ENCODE results near the gene TPCN2.
"Not testable (repeated sequence)": the region's sequence is repeated elsewhere in the genome, so short reads cannot be mapped to it uniquely, and the experiment has no call there.

Gene TPCN2

GRCh38 chr11:69131121-69131566 is 82.4 kb downstream of the TPCN2 start:
- DNase-seq = no peak

DNA sequence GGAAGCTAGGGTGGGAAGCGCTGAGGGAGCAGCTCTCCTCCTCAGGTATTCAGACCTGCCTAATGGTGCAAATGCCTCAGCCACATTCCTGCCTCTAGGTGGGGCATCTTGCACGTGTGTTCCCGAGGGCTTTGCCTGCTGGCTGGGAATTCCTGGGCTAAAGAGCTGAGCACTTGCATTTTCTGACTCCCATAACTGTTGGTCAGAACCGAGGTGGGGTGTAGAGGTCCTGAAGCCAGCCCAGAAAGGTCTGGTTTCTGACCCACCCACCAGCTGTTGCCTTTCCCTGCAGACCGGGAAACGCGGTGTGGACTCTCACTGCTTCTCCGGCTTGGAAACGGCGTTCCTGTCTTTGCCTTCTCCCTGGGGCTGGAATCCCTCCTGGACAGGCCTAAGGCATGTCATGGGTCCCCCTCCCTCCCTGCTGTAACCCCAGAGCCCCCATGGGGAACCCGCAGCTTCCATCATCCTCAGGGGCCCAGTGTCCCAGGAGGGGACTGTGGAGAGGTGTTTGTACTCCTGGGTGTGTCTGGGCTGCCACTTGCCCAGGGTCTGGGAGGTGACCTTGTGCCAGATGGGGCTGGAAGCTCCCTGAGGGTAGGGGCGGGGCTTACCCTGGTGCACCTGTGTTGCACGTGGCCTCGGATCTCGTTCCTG is 83.0 kb downstream of the TPCN2 start:
- no peak for DNase-seq

GRCh38 chr11:69132301-69132670 is 83.6 kb downstream of the TPCN2 start:
- no peak for DNase-seq

DNA sequence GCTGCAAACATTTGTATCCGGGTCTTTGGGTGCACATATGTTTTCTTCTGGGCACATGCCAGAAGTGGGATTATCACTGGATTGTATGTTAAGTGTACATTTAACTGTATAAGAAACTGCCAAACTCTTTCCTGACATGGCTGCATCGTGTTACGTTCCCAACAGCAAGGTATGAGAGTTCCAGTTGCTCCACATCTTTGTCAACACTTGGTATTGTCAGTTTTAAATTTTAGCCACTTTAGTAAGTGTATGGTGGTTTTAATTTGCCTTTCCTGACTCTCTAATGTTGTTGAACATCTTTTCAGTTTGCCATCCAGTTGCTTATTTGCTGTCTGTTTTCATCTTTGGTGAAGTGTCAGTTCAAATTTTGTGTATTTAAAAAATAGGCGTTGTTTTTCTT is 84.5 kb downstream of the TPCN2 start:
- no peak for DNase-seq

GRCh38 chr11:69134182-69134581 is 85.5 kb downstream of the TPCN2 start:
- DNase-seq = not testable (repeated sequence)

- no peak for DNase-seq
Observed at GRCh38 chr11:69134957-69135356, 86.2 kb downstream of the TPCN2 start.

GRCh38 chr11:69135420-69136363 is 87.0 kb downstream of the TPCN2 start:
- no peak for DNase-seq

- no peak for DNase-seq
Observed at GRCh38 chr11:69136471-69136870, 87.7 kb downstream of the TPCN2 start.

DNA sequence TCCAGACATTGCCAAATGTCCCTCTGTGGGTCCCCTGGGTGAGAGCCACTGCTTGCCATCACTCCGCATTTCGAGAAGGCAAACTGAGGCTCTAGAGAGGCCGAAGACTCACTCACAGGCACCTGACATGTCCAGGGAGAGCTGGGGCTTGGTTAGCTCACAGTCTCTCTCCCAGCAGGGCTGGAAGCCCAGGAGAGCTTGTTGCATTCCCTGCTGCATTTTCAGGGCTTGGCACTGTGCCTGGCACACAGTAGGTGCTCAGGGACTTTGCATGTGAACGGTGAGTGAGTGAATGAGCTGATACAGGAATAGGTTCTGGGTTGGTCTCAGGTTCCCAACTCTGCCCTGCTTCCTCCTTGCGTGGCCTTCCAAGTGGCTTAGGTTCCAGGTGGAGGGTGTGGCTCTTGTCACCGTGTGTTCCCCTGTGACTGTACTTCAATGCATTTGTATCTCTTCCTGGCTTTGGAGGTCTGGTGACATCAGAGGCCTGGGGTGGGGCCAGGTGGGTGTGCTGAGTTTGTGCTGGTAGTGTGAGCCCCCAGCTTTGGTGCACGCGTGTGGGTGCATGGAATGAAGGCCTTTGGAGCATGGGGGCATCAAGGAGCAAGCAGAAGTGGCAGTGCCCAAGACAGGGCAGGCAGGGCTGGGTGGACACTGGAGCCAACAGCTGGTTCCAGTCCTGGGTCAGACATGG is 88.6 kb downstream of the TPCN2 start:
- no peak for DNase-seq

- no peak for DNase-seq
Observed at GRCh38 chr11:69138265-69138664, 89.5 kb downstream of the TPCN2 start.

DNA sequence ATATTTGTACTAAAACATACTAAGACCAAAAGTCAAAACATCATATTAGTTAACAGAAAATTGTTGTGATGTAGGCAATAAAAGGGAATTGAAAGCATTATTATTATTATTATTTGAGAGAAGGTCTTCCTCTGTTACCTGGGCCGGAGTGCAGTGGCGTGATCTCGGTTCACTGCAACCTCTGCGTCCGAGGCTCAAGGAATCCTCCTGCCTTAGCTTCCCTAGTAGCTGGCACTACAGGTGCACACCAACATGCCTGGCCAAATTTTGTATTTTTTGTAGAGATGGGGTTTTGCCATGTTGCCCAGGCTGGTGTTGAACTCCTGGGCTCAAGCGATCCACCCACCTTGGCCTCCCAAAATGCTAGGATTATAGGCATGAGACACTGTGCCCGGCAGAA is 91.4 kb downstream of the TPCN2 start:
- DNase-seq = not testable (repeated sequence)

DNA sequence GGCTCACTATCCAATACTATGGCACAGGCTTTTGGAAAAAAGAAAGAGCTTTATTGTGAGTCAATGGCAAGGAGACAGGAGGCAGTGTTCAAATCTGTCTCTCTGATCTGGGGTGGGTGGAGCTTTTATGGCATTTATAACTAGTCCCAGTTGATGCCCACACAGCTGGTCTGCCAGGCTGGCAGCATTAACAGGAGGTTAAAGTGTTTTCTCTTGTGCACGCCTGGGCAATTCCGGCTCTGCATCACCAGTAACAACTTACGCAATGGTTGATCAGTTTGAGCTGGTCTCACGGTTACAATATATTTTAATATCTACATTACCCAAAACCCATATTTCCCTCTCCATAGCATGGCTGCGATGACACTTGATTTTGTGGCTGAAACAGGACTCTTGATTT is 91.9 kb downstream of the TPCN2 start:
- no peak for DNase-seq

GRCh38 chr11:69141742-69142141 is 93.0 kb downstream of the TPCN2 start:
- DNase-seq = no peak

- no peak for DNase-seq
Observed at GRCh38 chr11:69142895-69143294, 94.2 kb downstream of the TPCN2 start.

GRCh38 chr11:69144316-69145049 is 95.8 kb downstream of the TPCN2 start:
- no peak for DNase-seq

- DNase-seq = no peak
Observed at GRCh38 chr11:69145050-69145380, 96.3 kb downstream of the TPCN2 start.

DNA sequence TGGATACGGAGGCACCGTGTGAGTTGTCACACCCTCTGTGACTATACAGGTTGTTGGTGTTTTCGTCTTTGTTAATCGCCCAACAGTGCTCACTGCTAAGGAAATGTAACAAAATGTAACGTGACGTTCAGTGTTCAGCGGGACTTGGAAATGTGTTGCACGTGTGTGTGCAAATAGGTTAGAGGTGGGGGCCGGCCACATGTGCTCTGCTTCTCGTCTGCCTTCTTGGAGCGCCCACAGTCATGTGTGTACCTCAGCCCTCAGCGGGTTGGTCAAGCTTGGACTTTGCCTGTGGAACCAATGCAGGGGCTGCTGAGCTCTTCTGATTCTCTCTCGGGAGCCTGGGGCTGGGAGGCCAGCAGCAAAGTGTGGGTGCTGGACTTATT is 99.6 kb downstream of the TPCN2 start:
- DNase-seq = no peak

DNA sequence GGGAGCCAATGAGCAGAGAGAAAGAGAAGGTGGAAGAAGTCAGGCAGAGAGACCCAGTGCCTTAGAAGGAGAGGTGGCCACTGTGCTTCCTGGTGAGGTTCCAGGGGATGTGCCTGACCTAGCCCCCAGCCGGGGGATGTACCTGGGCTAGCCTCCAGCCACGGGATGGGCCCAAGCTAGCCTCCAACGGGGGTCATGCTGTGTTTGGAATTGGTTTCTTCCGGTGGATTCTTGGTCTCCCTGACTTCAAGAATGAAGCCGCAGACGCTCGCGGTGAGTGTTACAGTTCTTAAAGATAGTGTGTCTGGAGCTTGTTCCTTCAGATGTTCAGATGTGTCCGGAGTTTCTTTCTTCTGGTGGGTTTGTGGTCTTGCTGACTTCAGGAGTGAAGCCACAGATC is 100.1 kb downstream of the TPCN2 start:
- DNase-seq = no peak

DNA sequence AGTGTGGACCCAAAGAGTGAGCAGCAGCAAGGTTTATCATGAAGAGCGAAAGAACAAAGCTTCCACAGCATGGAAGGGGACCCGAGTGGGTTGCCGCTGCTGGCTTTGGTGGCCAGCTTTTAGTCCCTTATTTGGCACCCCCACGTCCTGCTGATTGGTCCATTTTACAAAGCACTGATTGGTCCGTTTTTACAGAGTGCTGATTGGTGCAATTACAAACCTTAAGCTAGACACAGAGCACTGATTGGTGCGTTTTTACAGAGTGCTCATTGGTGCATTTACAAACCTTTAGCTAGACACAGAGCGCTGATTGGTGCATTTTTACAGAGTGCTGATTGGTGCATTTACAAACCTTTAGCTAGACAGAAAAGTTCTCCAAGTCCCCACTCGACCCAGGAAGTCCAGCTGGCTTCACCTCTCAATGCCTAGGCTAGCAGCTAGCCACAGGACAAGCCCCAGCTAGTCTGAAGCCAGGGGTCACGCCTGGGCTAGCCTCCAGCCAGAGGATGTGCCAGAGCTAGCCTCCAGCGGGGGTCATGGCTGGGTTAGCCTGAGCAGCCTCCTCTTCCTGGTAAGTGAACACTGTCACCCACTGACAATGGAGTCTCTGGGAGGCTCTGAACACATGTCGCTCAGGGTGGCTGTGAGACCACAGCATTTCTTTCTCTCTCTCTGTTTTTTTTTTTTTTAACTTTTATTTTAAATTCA is 100.8 kb downstream of the TPCN2 start:
- not testable (repeated sequence) for DNase-seq

DNA sequence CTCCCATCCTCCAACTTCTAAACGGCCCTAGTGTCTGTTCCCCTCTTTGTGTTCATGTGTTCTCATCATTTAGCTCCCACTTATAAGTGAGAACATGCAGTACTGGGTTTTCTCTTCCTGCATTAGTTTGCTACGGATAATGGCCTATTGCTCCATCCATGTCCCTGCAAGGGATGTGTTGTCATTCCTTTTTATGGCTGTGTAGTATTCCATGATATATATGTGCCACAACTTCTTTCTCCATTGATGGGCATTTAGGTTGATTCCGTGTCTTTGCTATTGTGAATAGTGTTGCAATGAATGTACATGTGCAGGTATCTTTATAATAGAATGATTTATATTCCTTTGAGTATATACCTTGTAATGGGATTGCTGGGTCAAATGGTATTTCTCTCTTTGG is 101.4 kb downstream of the TPCN2 start:
- DNase-seq = no peak

- DNase-seq = no peak
Observed at GRCh38 chr11:69151836-69152235, 103.1 kb downstream of the TPCN2 start.

DNA sequence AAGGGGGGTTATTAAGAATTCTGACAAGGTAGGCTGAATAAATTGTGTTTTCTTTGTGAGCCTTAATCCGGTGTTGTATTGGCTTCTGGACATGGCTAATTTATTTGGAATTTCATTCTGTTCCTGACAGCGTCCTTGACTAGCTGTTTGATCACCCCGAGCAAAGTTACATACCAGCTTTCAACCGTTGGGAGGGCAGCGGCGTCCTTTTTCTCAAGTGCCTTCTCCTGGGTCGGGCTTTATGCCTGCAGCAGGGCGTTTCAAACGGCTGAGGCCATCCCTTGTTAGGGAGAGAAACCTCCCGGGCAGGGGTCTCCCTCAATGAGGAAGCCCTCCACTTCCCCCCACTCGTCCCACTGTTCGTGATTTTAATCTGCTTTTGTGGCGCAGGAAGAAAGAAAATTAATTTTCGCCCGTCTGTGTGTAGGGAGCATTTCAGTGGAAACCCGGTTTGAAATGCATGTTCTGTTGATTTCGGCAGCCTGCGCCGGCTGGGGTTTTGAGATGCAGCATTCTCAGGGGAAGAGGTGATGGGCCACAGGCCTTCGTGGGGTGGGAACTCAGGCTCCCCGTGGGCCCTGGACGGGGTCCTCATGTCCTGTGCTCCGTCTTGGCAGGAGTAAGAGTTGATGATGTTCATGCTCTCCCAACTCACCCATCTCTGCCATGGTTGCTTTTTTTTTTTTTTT is 104.1 kb downstream of the TPCN2 start:
- DNase-seq = no peak
